Colonic mucosa (tissue), 4 donors: Measurements from ENCODE around the gene XPC. TPM values are rescaled to one million over a fixed set of nuclear protein-coding genes. Genes with fewer than 3 reads are reported as not detected.

Experiments used
- DNase-seq: peaks from one replicate; pipeline ENCODE4 v3.0.0-alpha.2; 2020
- H3K27ac ChIP-seq: fragments of 200-600 bp; one replicate; pipeline ENCODE4 v1.8.0; 2021
- H3K27me3 ChIP-seq: fragments of 200-600 bp; one replicate; pipeline ENCODE4 v1.8.0; 2021
- H3K36me3 ChIP-seq: fragments of 200-600 bp; one replicate; pipeline ENCODE4 v1.8.0; 2021
- H3K4me1 ChIP-seq: fragments of 200-600 bp; one replicate; pipeline ENCODE4 v1.8.0; 2021; ENCODE audit warnings: mild to moderate bottlenecking
- H3K4me3 ChIP-seq: fragments of 200-600 bp; one replicate; pipeline ENCODE4 v1.8.0; 2021
- H3K9ac ChIP-seq, 2 donors: one replicate each; pipeline ENCODE4 v1.7.0; 2013; ENCODE audit warnings: control low read depth in 2 of 2, low read depth in 2 of 2, low read length in 2 of 2
- H3K9me3 ChIP-seq: fragments of 200-600 bp; one replicate; pipeline ENCODE4 v1.8.0; 2021
- intact Hi-C: fragments of 100-400 bp; cut with DNase I; formaldehyde crosslinking; loops from one replicate; pipeline ENCODE4 v1.14.1; 2022
- total RNA-seq, 2 donors: library from RNA; stranded (reverse); fragmentation: NEBNext Ultra II Directional in 1 of 2; extraction: Animal tissue kit (Norgen Biotek cat#: 25700) in 1 of 2; gene quantifications; one replicate each; pipeline ENCODE4 v1.2.1, GENCODE V29; 2021
- TF ChIP-seq, protein P1 (sequence below): fragments of 200-600 bp; IDR thresholded peaks from one replicate; pipeline ENCODE4 v1.8.0; 2022; ENCODE audit warnings: antibody characterized with exemption, mild to moderate bottlenecking
- donor health status: healthy.
- donor health status: DM: no; HTN: no; CAD: no.
- donor health status: DM: no; HTN: no; CAD: no.

Gene XPC
- total RNA-seq, 2 donors from 2014 or later = 14.7 to 23.3 TPM

DNA sequence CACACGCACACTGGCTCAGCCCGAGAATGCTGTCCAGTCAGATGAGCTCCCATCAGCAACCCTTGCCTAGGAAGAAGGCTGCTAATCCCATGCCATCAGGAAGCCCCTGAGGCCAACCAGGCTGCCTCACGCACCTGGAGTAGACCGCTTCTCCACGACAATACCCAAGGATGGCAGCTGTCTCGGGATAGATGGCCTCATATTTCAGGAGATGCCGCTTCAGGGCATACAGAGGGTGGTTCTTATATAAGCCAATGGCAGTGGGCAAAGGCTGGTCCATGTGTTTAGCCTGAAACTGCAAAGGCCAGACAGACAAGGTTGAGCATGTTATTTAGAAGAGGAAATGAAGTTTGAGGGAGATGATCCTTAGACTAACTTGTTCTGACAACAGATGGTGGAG, 22.2 kb downstream of the XPC start:
- no peaks in the 10 kb centered on the region for H3K4me1 ChIP-seq
- no peaks in the 10 kb centered on the region for H3K9me3 ChIP-seq
- H3K36me3 ChIP-seq = no peaks in the 10 kb centered on the region
- H3K9ac ChIP-seq = no peak overlapping the region
- intact Hi-C loops = no loop called here
- H3K4me3 ChIP-seq = no peak overlapping the region
- DNase-seq = no peak
- TF ChIP-seq, protein P1, sequence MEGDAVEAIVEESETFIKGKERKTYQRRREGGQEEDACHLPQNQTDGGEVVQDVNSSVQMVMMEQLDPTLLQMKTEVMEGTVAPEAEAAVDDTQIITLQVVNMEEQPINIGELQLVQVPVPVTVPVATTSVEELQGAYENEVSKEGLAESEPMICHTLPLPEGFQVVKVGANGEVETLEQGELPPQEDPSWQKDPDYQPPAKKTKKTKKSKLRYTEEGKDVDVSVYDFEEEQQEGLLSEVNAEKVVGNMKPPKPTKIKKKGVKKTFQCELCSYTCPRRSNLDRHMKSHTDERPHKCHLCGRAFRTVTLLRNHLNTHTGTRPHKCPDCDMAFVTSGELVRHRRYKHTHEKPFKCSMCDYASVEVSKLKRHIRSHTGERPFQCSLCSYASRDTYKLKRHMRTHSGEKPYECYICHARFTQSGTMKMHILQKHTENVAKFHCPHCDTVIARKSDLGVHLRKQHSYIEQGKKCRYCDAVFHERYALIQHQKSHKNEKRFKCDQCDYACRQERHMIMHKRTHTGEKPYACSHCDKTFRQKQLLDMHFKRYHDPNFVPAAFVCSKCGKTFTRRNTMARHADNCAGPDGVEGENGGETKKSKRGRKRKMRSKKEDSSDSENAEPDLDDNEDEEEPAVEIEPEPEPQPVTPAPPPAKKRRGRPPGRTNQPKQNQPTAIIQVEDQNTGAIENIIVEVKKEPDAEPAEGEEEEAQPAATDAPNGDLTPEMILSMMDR = no peak
- H3K27me3 ChIP-seq = no peaks in the 10 kb centered on the region
- H3K27ac ChIP-seq = no peak overlapping the region

DNA sequence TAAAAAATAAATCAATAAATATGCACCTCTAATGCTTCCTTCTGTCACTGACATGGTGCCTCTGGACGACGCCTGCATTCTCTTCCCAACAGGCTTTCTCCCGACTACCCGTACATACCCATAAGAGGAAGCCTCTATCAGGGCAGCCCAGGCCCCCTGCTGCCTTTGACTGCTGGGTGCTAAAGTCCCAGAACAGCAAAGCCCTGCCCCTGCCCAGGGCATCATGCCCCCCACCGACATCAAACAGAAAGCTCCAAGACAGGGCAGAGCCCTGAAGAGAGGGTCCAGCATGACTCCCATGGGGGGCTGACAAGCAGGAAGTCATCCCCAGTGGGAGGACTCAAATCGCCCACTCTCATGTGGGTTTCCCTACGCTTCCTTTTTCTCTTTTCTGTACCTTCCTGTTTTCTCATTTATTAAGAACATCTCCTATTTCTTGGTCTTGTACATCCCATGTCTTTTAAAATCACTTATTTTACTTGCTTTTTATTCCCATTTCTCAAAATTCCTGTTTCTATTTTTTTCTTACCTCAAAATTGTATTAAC, 23.4 kb downstream of the XPC start:
- no peaks in the 10 kb centered on the region for H3K36me3 ChIP-seq

DNA sequence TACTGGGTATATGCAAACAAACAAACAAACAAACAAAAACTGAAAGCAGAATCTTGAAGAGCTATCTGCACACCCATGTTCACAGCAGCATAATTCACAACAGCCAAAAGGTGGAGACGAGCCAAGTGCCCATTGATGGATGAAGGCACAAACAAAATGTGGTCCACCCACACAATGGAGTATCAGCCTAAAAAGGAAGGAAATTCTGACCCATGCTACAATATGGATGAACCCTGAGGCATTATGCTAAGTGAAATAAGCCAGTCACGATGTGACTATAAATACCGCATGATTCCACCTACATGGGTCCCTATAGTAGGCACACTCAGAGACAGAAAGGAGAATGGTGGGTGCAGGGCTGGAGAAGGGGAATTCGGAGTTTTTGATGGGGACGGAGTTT, 24.1 kb downstream of the XPC start:
- no peak overlapping the region for H3K27ac ChIP-seq
- no peak overlapping the region for H3K4me3 ChIP-seq
- H3K9ac ChIP-seq = no peak overlapping the region
- intact Hi-C loops = no loop called here
- DNase-seq = no peak
- H3K4me1 ChIP-seq = no peaks in the 10 kb centered on the region
- no peaks in the 10 kb centered on the region for H3K27me3 ChIP-seq
- no peaks in the 10 kb centered on the region for H3K36me3 ChIP-seq
- TF ChIP-seq, protein P1 = no peak
- no peaks in the 10 kb centered on the region for H3K9me3 ChIP-seq

More for the DNA sequence above, 23.4 kb downstream of the XPC start:
- H3K27ac ChIP-seq = no peak overlapping the region
- no peaks in the 10 kb centered on the region for H3K9me3 ChIP-seq
- no peaks in the 10 kb centered on the region for H3K27me3 ChIP-seq
- no peak overlapping the region for H3K4me3 ChIP-seq
- intact Hi-C loops = no loop called here
- H3K9ac ChIP-seq = no peak overlapping the region
- DNase-seq = no peak
- no peaks in the 10 kb centered on the region for H3K4me1 ChIP-seq
- TF ChIP-seq, protein P1 = no peak

- H3K27ac ChIP-seq = no peak overlapping the region
- DNase-seq = no peak
- H3K4me1 ChIP-seq = no peaks in the 10 kb centered on the region
- no peak overlapping the region for H3K9ac ChIP-seq
- no peaks in the 10 kb centered on the region for H3K36me3 ChIP-seq
- TF ChIP-seq, protein P1 = no peak
- no peaks in the 10 kb centered on the region for H3K9me3 ChIP-seq
- H3K4me3 ChIP-seq = no peak overlapping the region
- intact Hi-C loops = no loop called here
- H3K27me3 ChIP-seq = no peaks in the 10 kb centered on the region
These were observed 24.7 kb downstream of the XPC start for GRCh38 chr3:14153663-14154062.

DNA sequence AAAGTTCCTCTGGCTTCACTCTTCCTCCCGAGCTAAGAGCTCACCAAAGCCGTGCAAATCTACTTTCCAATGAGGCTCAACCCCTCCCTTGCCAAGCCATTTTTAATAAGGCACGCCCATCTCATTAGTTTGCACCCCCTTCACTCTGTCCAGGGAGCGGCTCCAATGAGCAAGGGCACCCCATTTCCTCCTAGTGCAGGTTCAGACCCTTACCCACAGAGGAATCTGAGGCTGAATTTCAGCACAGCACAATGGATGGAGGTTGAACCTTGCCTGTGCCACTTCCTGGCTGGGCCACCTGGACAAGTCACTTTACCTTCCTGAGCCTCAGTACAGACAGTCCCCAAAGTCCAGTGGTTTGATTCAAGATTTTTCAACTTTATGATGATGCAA, 25.4 kb downstream of the XPC start:
- Histone ChIP-seq H3K4me1 (no peaks in the 10 kb centered on the region), H3K9me3 (no peaks in the 10 kb centered on the region), H3K27me3 (no peaks in the 10 kb centered on the region), H3K9ac (no peak overlapping the region), H3K27ac (no peak overlapping the region), H3K36me3 (no peaks in the 10 kb centered on the region), H3K4me3 (no peak overlapping the region)
- no peak for DNase-seq
- TF ChIP-seq, protein P1 = no peak
- intact Hi-C loops = no loop called here
